HEK293T (cell line): Measurements from ENCODE around the gene BSCL2.

Source experiments
- FOXM1 ChIP-seq: fragments of 450-650 bp; IDR thresholded peaks from 2 replicates; pipeline ENCODE4 v1.6.1; 2017; ENCODE audit warnings: mild to moderate bottlenecking, borderline replicate concordance
- HDGF ChIP-seq: fragments of 450-650 bp; IDR thresholded peaks from 2 replicates; pipeline ENCODE4 v1.6.1; 2017; ENCODE audit warnings: antibody characterized with exemption, borderline replicate concordance
- SP1 ChIP-seq: fragments of 450-650 bp; IDR thresholded peaks from 2 replicates; pipeline ENCODE4 v1.6.1; 2017
- SUZ12 ChIP-seq: fragments of 450-650 bp; IDR thresholded peaks from 2 replicates; pipeline ENCODE4 v1.6.1; 2016; ENCODE audit warnings: mild to moderate bottlenecking

- TF ChIP-seq SP1 = no peak
- no peak for TF ChIP-seq SUZ12
- TF ChIP-seq FOXM1 = no peak
- no peak for TF ChIP-seq HDGF
Observed at GRCh38 chr11:62715150-62716130, 8.2 kb upstream of the BSCL2 start.
